SK-N-SH (cell line): Measurements from ENCODE around the gene PDHX. TPM values are rescaled to one million over a fixed set of nuclear protein-coding genes. Genes with fewer than 3 reads are reported as not detected.

ENCODE experiments used
- CTCF ChIA-PET: fragments of 300-600, 350-600 bp; formaldehyde crosslinking; extraction: SDS; loops from one replicate; lab custom pipeline; 2021; lab: Yijun Ruan, JAX
- POLR2A ChIA-PET: fragments of 350-600 bp; sonication (Branson Sonifier 250); formaldehyde crosslinking; extraction: SDS; loops from one replicate; lab custom pipeline; 2020; ENCODE audit warnings: antibody characterized with exemption, inconsistent platforms; lab: Yijun Ruan, JAX
- DNase-seq: peaks from one replicate; pipeline ENCODE4 v3.0.0; 2012
- H2AFZ ChIP-seq: fragments of 200-600 bp; sonication (generic); 2 replicates; pipeline ENCODE4 v1.8.1; 2016; ENCODE audit warnings: antibody characterized with exemption, mild to moderate bottlenecking, low read depth
- H3F3A ChIP-seq: fragments of 200-600 bp; sonication (generic); replicated peaks from 2 replicates; pipeline ENCODE3; 2016; ENCODE audit warnings: antibody characterized with exemption, mild to moderate bottlenecking; ENCODE audit not compliant: insufficient read depth
- H3K27ac ChIP-seq, 2 experiments: fragments of 200-500 bp in 1 of 2; fragments of 200-600 bp in 1 of 2; sonication (Bioruptor generic) in 1 of 2; sonication (generic), shearing (Covaris generic) in 1 of 2; 2 replicates each; pipeline versions ENCODE4 v1.5.1 to v1.6.1; 2014 to 2016; ENCODE audit warnings: low read depth in 2 of 2, inconsistent platforms in 1 of 2, low read length in 1 of 2, mild to moderate bottlenecking in 1 of 2, mixed read lengths in 1 of 2
- H3K27me3 ChIP-seq: fragments of 200-600 bp; sonication (generic), shearing (Covaris generic); 2 replicates; pipeline ENCODE4 v1.6.1; 2016; ENCODE audit warnings: mixed run types; ENCODE audit not compliant: insufficient read depth
- H3K36me3 ChIP-seq, 2 experiments: fragments of 200-500 bp in 1 of 2; fragments of 200-600 bp in 1 of 2; sonication (Bioruptor generic) in 1 of 2; sonication (generic) in 1 of 2; replicated peaks in 1 of 2; 2 replicates each; pipeline versions ENCODE3 to v1.5.1; 2014 to 2016; ENCODE audit warnings: low read length in 1 of 2, mild to moderate bottlenecking in 1 of 2; ENCODE audit not compliant: insufficient read depth in 2 of 2, control insufficient read depth in 1 of 2
- H3K4me1 ChIP-seq, 2 experiments: fragments of 200-500 bp in 1 of 2; fragments of 200-600 bp in 1 of 2; sonication (Bioruptor generic) in 1 of 2; sonication (generic), shearing (Covaris generic) in 1 of 2; 2 replicates each; pipeline versions ENCODE4 v1.5.1 to v1.6.1; 2014 to 2016; ENCODE audit warnings: low read depth in 1 of 2, low read length in 1 of 2, mixed run types in 1 of 2; ENCODE audit not compliant: insufficient read depth in 2 of 2, control insufficient read depth in 1 of 2
- H3K4me2 ChIP-seq: fragments of 200-600 bp; sonication (generic), shearing (Covaris generic); 2 replicates; pipeline ENCODE4 v1.6.1; 2017; ENCODE audit warnings: mixed run types
- H3K4me3 ChIP-seq, 2 experiments: fragments of 200-500 bp in 1 of 2; fragments of 200-600 bp in 1 of 2; sonication (Bioruptor generic) in 1 of 2; sonication (generic), shearing (Covaris generic) in 1 of 2; 2 replicates each; pipeline versions ENCODE4 v1.5.1 to v1.8.1; 2014 to 2016; ENCODE audit warnings: low read depth in 2 of 2, inconsistent platforms in 1 of 2, low read length in 1 of 2, mild to moderate bottlenecking in 1 of 2, mixed read lengths in 1 of 2, moderate library complexity in 1 of 2
- H3K79me2 ChIP-seq: fragments of 200-600 bp; sonication (generic); 2 replicates; pipeline ENCODE4 v1.8.1; 2017; ENCODE audit warnings: mild to moderate bottlenecking; ENCODE audit not compliant: insufficient read depth
- H3K9ac ChIP-seq: fragments of 200-600 bp; sonication (generic); 2 replicates; pipeline ENCODE4 v1.6.1; 2017; ENCODE audit warnings: mixed run types
- H3K9me2 ChIP-seq: fragments of 200-600 bp; sonication (generic); 2 replicates; pipeline ENCODE4 v1.6.1; 2017; ENCODE audit warnings: mixed run types
- H3K9me3 ChIP-seq: fragments of 200-600 bp; sonication (generic); 2 replicates; pipeline ENCODE4 v1.6.1; 2017; ENCODE audit warnings: mixed run types, mild to moderate bottlenecking, moderate library complexity
- H4K20me1 ChIP-seq: fragments of 200-600 bp; sonication (generic); 2 replicates; pipeline ENCODE4 v1.6.1; 2017; ENCODE audit warnings: mild to moderate bottlenecking, mixed run types; ENCODE audit not compliant: insufficient read depth
- CHD2 ChIP-seq: fragments of 150-350 bp; IDR thresholded peaks from 2 replicates; pipeline ENCODE4 v1.6.1; 2018; ENCODE audit warnings: low read length; ENCODE audit not compliant: partially characterized antibody
- ELF1 ChIP-seq: IDR thresholded peaks from 2 replicates; pipeline ENCODE4 v1.4.0; 2012
- EP300 ChIP-seq, 2 experiments: IDR thresholded peaks; 2 replicates each; pipeline versions ENCODE4 v1.4.0 to v1.6.1; 2012; ENCODE audit warnings: borderline replicate concordance in 1 of 2, low read depth in 1 of 2, low read length in 1 of 2
- EZH2phosphoT487 ChIP-seq: fragments of 200-600 bp; sonication (generic); IDR thresholded peaks from 2 replicates; pipeline ENCODE4 v1.6.1; 2017; ENCODE audit warnings: low read depth, mixed run types, mild to moderate bottlenecking, antibody characterized with exemption, moderate library complexity, borderline replicate concordance
- FOSL2 ChIP-seq: IDR thresholded peaks from 2 replicates; pipeline ENCODE4 v1.4.0; 2012; ENCODE audit warnings: low read depth, mild to moderate bottlenecking, moderate library complexity, borderline replicate concordance
- FOXJ3 ChIP-seq: sonication (generic); formaldehyde crosslinking; IDR thresholded peaks from 2 replicates; pipeline ENCODE4 v1.5.1; 2020; ENCODE audit warnings: mild to moderate bottlenecking, missing genetic modification reagents
- FOXM1 ChIP-seq: IDR thresholded peaks from 2 replicates; pipeline ENCODE4 v1.4.0; 2012; ENCODE audit warnings: low read depth, mild to moderate bottlenecking
- GATA2 ChIP-seq: sonication (generic); formaldehyde crosslinking; IDR thresholded peaks from 2 replicates; pipeline ENCODE4 v1.5.0; 2020; ENCODE audit warnings: mild to moderate bottlenecking, missing genetic modification reagents
- JUND ChIP-seq: IDR thresholded peaks from 2 replicates; pipeline ENCODE4 v1.4.0; 2012
- MEF2A ChIP-seq: IDR thresholded peaks from 2 replicates; pipeline ENCODE4 v1.4.0; 2012; ENCODE audit warnings: low read depth, borderline replicate concordance
- MXI1 ChIP-seq: IDR thresholded peaks from 2 replicates; pipeline ENCODE4 v1.6.1; 2012; ENCODE audit warnings: mild to moderate bottlenecking, low read depth, low read length, improper control_type of control experiment
- NRF1 ChIP-seq: IDR thresholded peaks from 2 replicates; pipeline ENCODE4 v1.6.1; 2012; ENCODE audit warnings: low read depth, mild to moderate bottlenecking, low read length
- RXRA ChIP-seq: IDR thresholded peaks from 2 replicates; pipeline ENCODE4 v1.4.0; 2012; ENCODE audit warnings: low read depth, mild to moderate bottlenecking, borderline replicate concordance
- SIN3A ChIP-seq: IDR thresholded peaks from 2 replicates; pipeline ENCODE4 v1.6.1; 2012; ENCODE audit warnings: low read depth, mild to moderate bottlenecking, low read length, moderate library complexity, borderline replicate concordance
- TAF1 ChIP-seq: IDR thresholded peaks from 2 replicates; pipeline ENCODE4 v1.6.1; 2012; ENCODE audit warnings: low read depth, mild to moderate bottlenecking, low read length, moderate library complexity, borderline replicate concordance
- TEAD4 ChIP-seq: IDR thresholded peaks from 2 replicates; pipeline ENCODE4 v1.4.0; 2012; ENCODE audit warnings: mild to moderate bottlenecking, borderline replicate concordance; ENCODE audit not compliant: insufficient read depth
- WGBS: methylation state at CpG from one replicate; pipeline ENCODE4 v1.1.6; 2017; ENCODE audit warnings: low lambda C conversion rate; 5-methylcytosine and 5-hydroxymethylcytosine counted together
- polyA plus RNA-seq, 3 experiments: library from polyadenylated mRNA; depleted of rRNA; stranded (reverse); fragments of >200 nt; gene quantifications; 2 replicates each; pipeline ENCODE4 v1.2.3, GENCODE V29; 2012
- TF ChIP-seq, protein P1 (sequence below): IDR thresholded peaks from 2 replicates; pipeline ENCODE4 v1.4.0; 2012; ENCODE audit warnings: low read depth, borderline replicate concordance
- TF ChIP-seq, protein P2 (sequence below): IDR thresholded peaks from 2 replicates; pipeline ENCODE4 v1.4.0; 2012; ENCODE audit warnings: low read depth, borderline replicate concordance
- TF ChIP-seq, protein P3 (sequence below): IDR thresholded peaks from 2 replicates; pipeline ENCODE4 v1.4.0; 2012; ENCODE audit warnings: low read depth
- TF ChIP-seq, protein P4 (sequence below): IDR thresholded peaks from 2 replicates; pipeline ENCODE4 v1.6.1; 2012; ENCODE audit warnings: mild to moderate bottlenecking, low read depth, low read length, moderate library complexity

The PDHX gene
- polyA plus RNA-seq, 1 of the 3 experiments (the other 2 are of a cell fraction) = 14.8 TPM

DNA sequence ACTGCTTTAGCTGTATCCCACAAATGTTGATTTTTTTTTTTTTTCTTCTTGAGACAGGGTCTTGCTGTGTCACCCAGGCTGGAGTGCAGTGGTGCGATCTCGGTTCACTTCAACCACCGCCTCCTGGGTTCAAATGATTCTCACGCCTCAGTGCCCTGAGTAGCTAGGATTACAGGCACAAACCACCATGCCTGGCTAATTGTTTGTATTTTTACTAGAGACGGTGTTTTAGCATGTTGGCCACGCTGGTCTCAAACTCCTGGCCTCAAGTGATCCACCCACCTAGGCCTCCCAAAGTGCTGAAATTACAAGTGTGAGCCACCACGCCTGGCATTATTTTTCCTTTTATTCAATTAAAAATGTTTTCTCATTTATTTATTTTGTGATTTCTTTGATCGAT is 55.9 kb downstream of the PDHX start:
- Histone ChIP-seq H3K4me2 (no peak overlapping the region), H3K79me2 (peaks cover 19% of the 10 kb centered on the region; the same call in 1 of the 2 replicates), H3K27me3 (no peaks in the 10 kb centered on the region), H3K4me3 (no peak overlapping the region), H3K36me3 (peaks cover 48 to 70% of the 10 kb centered on the region in 2 experiments), H3F3A (peaks cover 29% of the 10 kb centered on the region), H3K9me2 (no peaks in the 10 kb centered on the region), H3K9me3 (peaks cover 6% of the 10 kb centered on the region; the same call in 1 of the 2 replicates), H3K4me1 (peaks cover 0 to 21% of the 10 kb centered on the region in 2 experiments; a peak in 2 of 4 replicates), H4K20me1 (no peaks in the 10 kb centered on the region), H3K27ac (no peak overlapping the region), H3K9ac (no peak overlapping the region), H2AFZ (no peak overlapping the region)
- ChIA-PET POLR2A (no interaction called here), CTCF (interaction anchor here (1.8 kb wide), 1 partner anchor 16 kb away, joined by 3 read pairs; no protein-coding TSS in a partner anchor)
- WGBS = 98% methylated on average over 8 of the region's 8 CpGs
- TF ChIP-seq MEF2A = no peak
- TF ChIP-seq, protein P1, sequence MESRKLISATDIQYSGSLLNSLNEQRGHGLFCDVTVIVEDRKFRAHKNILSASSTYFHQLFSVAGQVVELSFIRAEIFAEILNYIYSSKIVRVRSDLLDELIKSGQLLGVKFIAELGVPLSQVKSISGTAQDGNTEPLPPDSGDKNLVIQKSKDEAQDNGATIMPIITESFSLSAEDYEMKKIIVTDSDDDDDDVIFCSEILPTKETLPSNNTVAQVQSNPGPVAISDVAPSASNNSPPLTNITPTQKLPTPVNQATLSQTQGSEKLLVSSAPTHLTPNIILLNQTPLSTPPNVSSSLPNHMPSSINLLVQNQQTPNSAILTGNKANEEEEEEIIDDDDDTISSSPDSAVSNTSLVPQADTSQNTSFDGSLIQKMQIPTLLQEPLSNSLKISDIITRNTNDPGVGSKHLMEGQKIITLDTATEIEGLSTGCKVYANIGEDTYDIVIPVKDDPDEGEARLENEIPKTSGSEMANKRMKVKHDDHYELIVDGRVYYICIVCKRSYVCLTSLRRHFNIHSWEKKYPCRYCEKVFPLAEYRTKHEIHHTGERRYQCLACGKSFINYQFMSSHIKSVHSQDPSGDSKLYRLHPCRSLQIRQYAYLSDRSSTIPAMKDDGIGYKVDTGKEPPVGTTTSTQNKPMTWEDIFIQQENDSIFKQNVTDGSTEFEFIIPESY = no peak
- no peak for TF ChIP-seq FOSL2
- no peak for TF ChIP-seq FOXM1
- no peak for TF ChIP-seq MXI1
- TF ChIP-seq RXRA = no peak
- TF ChIP-seq ELF1 = no peak
- TF ChIP-seq, protein P2, sequence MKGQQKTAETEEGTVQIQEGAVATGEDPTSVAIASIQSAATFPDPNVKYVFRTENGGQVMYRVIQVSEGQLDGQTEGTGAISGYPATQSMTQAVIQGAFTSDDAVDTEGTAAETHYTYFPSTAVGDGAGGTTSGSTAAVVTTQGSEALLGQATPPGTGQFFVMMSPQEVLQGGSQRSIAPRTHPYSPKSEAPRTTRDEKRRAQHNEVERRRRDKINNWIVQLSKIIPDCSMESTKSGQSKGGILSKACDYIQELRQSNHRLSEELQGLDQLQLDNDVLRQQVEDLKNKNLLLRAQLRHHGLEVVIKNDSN = no peak
- TF ChIP-seq GATA2 (CRISPR knock-in tag) = no peak
- TF ChIP-seq JUND = no peak
- TF ChIP-seq TAF1 = no peak
- TF ChIP-seq, protein P3, sequence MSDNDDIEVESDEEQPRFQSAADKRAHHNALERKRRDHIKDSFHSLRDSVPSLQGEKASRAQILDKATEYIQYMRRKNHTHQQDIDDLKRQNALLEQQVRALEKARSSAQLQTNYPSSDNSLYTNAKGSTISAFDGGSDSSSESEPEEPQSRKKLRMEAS = no peak
- TF ChIP-seq NRF1 = no peak
- TF ChIP-seq, protein P4, sequence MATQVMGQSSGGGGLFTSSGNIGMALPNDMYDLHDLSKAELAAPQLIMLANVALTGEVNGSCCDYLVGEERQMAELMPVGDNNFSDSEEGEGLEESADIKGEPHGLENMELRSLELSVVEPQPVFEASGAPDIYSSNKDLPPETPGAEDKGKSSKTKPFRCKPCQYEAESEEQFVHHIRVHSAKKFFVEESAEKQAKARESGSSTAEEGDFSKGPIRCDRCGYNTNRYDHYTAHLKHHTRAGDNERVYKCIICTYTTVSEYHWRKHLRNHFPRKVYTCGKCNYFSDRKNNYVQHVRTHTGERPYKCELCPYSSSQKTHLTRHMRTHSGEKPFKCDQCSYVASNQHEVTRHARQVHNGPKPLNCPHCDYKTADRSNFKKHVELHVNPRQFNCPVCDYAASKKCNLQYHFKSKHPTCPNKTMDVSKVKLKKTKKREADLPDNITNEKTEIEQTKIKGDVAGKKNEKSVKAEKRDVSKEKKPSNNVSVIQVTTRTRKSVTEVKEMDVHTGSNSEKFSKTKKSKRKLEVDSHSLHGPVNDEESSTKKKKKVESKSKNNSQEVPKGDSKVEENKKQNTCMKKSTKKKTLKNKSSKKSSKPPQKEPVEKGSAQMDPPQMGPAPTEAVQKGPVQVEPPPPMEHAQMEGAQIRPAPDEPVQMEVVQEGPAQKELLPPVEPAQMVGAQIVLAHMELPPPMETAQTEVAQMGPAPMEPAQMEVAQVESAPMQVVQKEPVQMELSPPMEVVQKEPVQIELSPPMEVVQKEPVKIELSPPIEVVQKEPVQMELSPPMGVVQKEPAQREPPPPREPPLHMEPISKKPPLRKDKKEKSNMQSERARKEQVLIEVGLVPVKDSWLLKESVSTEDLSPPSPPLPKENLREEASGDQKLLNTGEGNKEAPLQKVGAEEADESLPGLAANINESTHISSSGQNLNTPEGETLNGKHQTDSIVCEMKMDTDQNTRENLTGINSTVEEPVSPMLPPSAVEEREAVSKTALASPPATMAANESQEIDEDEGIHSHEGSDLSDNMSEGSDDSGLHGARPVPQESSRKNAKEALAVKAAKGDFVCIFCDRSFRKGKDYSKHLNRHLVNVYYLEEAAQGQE = no peak
- no peak for TF ChIP-seq TEAD4
- TF ChIP-seq SIN3A = no peak
- TF ChIP-seq CHD2 = no peak
- TF ChIP-seq EP300 (IDR thresholded peaks at IDR 0.05; ENCODE audit: borderline replicate concordance in 1 of 2, low read depth in 1 of 2, low read length in 1 of 2) = no peak
- TF ChIP-seq FOXJ3 = no peak
- no peak for TF ChIP-seq EZH2phosphoT487
- DNase-seq = no peak
